ENCODE results near the gene CFD. TPM values are rescaled to one million over a fixed set of nuclear protein-coding genes. Genes with fewer than 3 reads are reported as not detected.

The CFD gene
- polyA plus RNA-seq, 1 experiment: 0.45 TPM

DNA sequence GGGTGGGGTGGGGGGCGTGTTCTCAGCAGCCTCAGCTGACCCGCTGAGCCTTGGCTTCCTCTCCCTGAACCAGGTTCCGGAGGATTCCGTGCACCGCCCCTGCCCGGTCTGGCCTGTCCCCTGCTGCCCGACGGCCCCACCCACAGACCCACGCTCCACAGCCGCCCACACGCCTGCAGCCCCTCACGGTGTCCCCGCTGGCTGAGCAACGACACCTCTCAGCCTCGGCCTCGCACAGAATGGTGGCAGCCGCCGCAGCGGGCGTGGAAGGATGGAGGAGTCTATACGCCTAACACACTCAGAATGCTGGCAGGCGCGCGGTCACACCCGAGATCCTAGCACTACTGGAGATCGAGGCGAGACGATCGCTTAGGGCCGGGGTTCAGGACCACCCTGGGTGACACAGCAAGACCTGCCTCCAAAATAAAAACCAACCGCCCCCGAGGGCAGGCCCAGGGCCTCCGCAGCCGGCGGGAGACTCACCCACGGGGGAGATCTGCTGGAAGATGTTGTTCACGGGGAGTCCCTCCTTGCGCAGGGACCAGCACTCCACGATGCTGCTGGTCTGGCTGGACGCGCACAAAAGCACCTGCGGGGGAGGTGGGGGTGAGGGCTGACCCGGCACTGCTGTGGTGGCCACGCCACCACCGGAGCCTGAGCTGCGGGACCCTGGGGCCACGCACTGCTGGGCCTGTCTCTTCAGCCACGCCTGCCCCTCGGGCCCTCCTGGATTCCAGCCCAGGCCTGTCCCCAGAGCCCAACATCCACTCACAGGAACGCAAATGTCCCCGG lies 25.2 kb downstream of the CFD start:
- ChIA-PET POLR2A (no interaction called here), CTCF (no interaction called here)
- DNase-seq (ENCODE audit: low read depth, low spot score): no peak
- TF ChIP-seq, protein P1, sequence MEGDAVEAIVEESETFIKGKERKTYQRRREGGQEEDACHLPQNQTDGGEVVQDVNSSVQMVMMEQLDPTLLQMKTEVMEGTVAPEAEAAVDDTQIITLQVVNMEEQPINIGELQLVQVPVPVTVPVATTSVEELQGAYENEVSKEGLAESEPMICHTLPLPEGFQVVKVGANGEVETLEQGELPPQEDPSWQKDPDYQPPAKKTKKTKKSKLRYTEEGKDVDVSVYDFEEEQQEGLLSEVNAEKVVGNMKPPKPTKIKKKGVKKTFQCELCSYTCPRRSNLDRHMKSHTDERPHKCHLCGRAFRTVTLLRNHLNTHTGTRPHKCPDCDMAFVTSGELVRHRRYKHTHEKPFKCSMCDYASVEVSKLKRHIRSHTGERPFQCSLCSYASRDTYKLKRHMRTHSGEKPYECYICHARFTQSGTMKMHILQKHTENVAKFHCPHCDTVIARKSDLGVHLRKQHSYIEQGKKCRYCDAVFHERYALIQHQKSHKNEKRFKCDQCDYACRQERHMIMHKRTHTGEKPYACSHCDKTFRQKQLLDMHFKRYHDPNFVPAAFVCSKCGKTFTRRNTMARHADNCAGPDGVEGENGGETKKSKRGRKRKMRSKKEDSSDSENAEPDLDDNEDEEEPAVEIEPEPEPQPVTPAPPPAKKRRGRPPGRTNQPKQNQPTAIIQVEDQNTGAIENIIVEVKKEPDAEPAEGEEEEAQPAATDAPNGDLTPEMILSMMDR (IDR thresholded peaks at IDR 0.05; ENCODE audit: low read depth, low read length): no peak
- peaks cover 7% of the 10 kb centered on the region; the same call in 1 of the 2 replicates for H3K9me3 ChIP-seq (ENCODE audit: control insufficient read depth, insufficient read depth, low read length)
- H3K27me3 ChIP-seq (ENCODE audit: control insufficient read depth, insufficient read depth, low read length): no peaks in the 10 kb centered on the region
- H3K4me3 ChIP-seq (ENCODE audit: low read depth, low read length): no peak overlapping the region
- no peak overlapping the region for H3K27ac ChIP-seq (ENCODE audit: low read depth, low read length)

DNA sequence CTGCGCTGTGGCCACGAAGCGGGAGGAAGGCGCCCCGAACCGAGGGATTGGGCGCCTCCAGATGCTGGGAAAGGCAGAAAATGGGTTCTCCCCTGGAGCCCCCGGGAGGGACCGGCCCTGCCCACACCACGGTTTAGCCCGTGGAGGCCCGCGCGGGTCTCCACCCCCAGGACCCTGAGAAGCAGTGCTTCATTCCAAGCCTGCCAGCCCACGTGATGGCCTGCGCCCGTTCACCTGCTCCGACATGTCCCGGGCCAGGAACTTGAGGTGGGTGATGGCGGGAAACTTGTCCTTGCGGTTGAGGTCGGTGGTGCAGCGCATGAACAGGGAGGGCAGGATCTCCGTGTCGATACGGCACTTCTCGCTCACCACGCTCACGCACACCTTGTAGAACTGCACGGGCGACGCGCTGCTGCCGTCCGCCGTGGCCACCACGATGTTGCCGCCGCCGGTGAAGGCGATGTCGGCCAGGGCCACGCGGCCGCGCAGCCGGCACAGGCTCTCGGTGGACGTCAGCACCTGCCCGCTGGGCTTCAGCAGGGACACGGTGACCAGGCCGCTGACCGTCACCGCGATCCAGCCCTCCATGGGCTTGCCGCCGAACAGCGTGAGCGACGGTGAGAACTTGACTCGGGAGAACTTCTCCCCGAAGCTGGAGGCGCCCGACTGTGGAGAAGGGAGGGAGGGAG lies 26.2 kb downstream of the CFD start:
- no peak overlapping the region for H3K4me3 ChIP-seq (ENCODE audit: low read depth, low read length)
- TF ChIP-seq, protein P1 (IDR thresholded peaks at IDR 0.05; ENCODE audit: low read depth, low read length): no peak
- H3K27me3 ChIP-seq (ENCODE audit: control insufficient read depth, insufficient read depth, low read length): no peaks in the 10 kb centered on the region
- no peak overlapping the region for H3K27ac ChIP-seq (ENCODE audit: low read depth, low read length)
- no peak for DNase-seq (ENCODE audit: low read depth, low spot score)
- H3K9me3 ChIP-seq (ENCODE audit: control insufficient read depth, insufficient read depth, low read length): peaks cover 7% of the 10 kb centered on the region; the same call in 1 of the 2 replicates
- CTCF ChIA-PET: no interaction called here
- POLR2A ChIA-PET: no interaction called here

DNA sequence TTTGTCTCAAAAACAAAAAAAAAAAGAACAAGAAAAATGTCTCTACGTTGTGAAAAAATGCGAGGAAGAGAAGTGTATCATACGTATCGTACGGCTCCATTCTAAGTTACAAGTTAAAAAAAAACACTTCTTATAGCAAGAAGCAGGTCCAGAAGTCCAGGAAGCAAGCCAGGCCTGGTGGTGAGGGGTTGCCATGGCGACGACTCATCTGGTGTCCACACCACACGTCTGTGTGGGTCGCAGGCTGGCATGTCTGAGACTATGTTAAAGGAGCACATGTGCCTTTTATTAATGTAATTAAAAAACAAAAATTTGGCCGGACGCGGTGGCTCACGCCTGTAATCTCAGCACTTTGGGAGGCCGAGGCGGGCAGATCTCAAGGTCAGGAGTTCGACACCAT lies 27.6 kb downstream of the CFD start:
- no peaks in the 10 kb centered on the region; the same call in 1 of the 2 replicates for H3K9me3 ChIP-seq (ENCODE audit: control insufficient read depth, insufficient read depth, low read length)
- no peak overlapping the region for H3K27ac ChIP-seq (ENCODE audit: low read depth, low read length)
- CTCF ChIA-PET: no interaction called here
- POLR2A ChIA-PET: no interaction called here
- H3K4me3 ChIP-seq (ENCODE audit: low read depth, low read length): no peak overlapping the region
- no peaks in the 10 kb centered on the region for H3K27me3 ChIP-seq (ENCODE audit: control insufficient read depth, insufficient read depth, low read length)
- TF ChIP-seq, protein P1 (IDR thresholded peaks at IDR 0.05; ENCODE audit: low read depth, low read length): no peak
- peak; percentile 36 for DNase-seq (ENCODE audit: low read depth, low spot score)

- H3K27ac ChIP-seq (ENCODE audit: low read depth, low read length): no peak overlapping the region
- TF ChIP-seq, protein P1 (IDR thresholded peaks at IDR 0.05; ENCODE audit: low read depth, low read length): no peak
- no peaks in the 10 kb centered on the region for H3K27me3 ChIP-seq (ENCODE audit: control insufficient read depth, insufficient read depth, low read length)
- no peaks in the 10 kb centered on the region; the same call in 1 of the 2 replicates for H3K9me3 ChIP-seq (ENCODE audit: control insufficient read depth, insufficient read depth, low read length)
- DNase-seq (ENCODE audit: low read depth, low spot score): no peak
- H3K4me3 ChIP-seq (ENCODE audit: low read depth, low read length): no peak overlapping the region
- CTCF ChIA-PET: no interaction called here
- POLR2A ChIA-PET: no interaction called here
These were observed 28.1 kb downstream of the CFD start for GRCh38 chr19:887599-887998.

All from AG04450 (cell line).